ENCODE results near the gene TRUB2.

DNA sequence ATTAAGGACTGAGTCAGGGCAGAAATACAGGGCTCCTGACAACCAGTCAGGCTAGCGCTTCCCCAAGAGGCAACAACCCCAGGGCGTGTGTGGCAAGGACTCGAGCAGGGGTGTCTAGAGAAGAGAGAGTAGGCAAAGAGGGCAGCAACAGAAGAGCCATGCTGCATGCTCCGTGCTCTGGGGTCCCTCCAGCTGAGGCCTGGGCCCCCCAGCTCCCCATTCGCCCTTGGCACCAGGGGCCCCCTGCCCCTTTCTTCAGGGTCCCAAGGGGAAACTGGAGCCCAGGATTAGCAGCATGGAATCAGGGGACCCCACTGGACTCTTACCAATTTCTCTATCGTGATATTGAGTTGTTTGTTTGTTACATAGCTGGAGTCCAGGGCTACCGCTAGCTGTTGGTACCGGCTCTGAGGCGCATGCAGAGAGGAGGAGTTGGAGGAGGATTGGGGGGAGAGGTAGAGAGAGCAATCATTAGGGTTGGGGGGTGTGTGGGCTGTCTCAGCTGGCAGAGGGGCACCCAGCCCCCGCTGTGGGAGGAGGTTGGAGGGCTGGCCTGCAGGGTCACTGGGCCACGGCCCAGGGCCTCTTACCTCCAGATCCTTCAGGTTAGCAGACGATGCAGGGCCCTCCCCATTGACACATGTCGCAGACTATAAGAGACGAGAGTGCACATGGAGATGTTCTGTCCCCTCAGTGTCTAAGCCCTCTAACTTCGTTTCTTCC is 55.2 kb downstream of the TRUB2 start:
- TF ChIP-seq CTCF (IDR thresholded peaks at IDR 0.05) (no peak), POLR2A (IDR thresholded peaks at IDR 0.05) (no peak)

All from adrenal gland (tissue), 5 donors.